ENCODE measurements around the gene ADAD2. TPM values are rescaled to one million over a fixed set of nuclear protein-coding genes. Genes with fewer than 3 reads are reported as not detected.

Gene ADAD2
- total and polyA plus RNA-seq, 12 donors = 0.12 to 11.6 (median 0.63) TPM; not detected in 3

- no peak overlapping the region for H3K4me3 ChIP-seq
- H3K9me3 ChIP-seq (replicated peaks in 1 of 3) = no peaks in the 10 kb centered on the region
- WGBS, 4 donors = 77 to 87% (median 83%) methylated on average over 10 of the region's 10 CpGs
- H3K27ac ChIP-seq = no peak overlapping the region
- H3K36me3 ChIP-seq (replicated peaks in 1 of 2) = no peaks in the 10 kb centered on the region
- intact Hi-C loops (cut with DNase I) = no loop called here
- H3K4me1 ChIP-seq (replicated peaks in 1 of 2) = no peaks in the 10 kb centered on the region
- TF ChIP-seq CTCF (IDR thresholded peaks at IDR 0.05) = no peak
- no peak for TF ChIP-seq POLR2A (IDR thresholded peaks at IDR 0.05)
- DNase-seq = no peak
- peaks cover 5% of the 10 kb centered on the region for H3K27me3 ChIP-seq
Observed at GRCh38 chr16:84245956-84246678, 55.2 kb downstream of the ADAD2 start.

DNA sequence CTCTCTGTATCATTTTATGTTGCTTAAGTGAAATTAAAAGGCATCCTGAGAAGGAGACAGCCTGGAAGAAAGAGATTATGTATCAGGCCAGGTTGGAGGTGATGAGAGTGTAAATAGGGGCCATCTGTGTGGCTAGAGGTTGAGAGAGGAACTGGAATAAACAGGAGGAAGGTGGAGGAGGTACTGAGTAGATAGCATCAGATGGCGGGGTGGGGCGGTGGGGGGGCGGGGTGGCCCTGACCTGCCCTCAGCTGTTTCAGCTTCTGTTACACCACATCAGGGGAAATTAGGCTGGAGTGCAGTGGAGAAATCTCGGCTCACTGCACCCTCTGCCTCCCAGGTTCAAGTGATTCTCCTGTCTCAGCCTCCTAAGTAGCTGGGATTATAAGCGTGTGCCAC, 55.7 kb downstream of the ADAD2 start:
- 70 to 100% (median 77%) methylated on average over 3 to 5 of the region's 5 CpGs for WGBS, 4 donors
- Histone ChIP-seq H3K4me3 (no peak overlapping the region), H3K36me3 (replicated peaks in 1 of 2) (no peaks in the 10 kb centered on the region), H3K4me1 (replicated peaks in 1 of 2) (no peaks in the 10 kb centered on the region), H3K27me3 (peaks cover 5% of the 10 kb centered on the region), H3K9me3 (replicated peaks in 1 of 3) (no peaks in the 10 kb centered on the region), H3K27ac (no peak overlapping the region)
- no peak for TF ChIP-seq CTCF (IDR thresholded peaks at IDR 0.05)
- no peak for TF ChIP-seq POLR2A (IDR thresholded peaks at IDR 0.05)
- DNase-seq = no peak
- intact Hi-C loops (cut with DNase I) = no loop called here

Other genes with a start within 250 kb of the ADAD2 start
- gene OSGIN1, start 237.9 kb upstream of the ADAD2 start, total RNA-seq = 10 to 100 TPM; 16.1 to 64.9 (median 19.6) TPM
- 10 to 100 TPM; 16.9 to 39.7 (median 18.5) TPM for gene OSGIN1, start 237.9 kb upstream of the ADAD2 start, polyA plus RNA-seq
- gene NECAB2, start 222.9 kb upstream of the ADAD2 start, total RNA-seq = 1 to 10 TPM in 1 of 9 donors, under 1 TPM in 5, not detected in 3; 0.14 to 2.1 (median 0.34) TPM
- 1 to 10 TPM in 2 of 3 donors, under 1 TPM in 1; 0.22 to 1.9 (median 1.7) TPM for gene NECAB2, start 222.9 kb upstream of the ADAD2 start, polyA plus RNA-seq
- 1 to 10 TPM in 2 of 9 donors, under 1 TPM in 2, not detected in 5; 0.55 to 1.3 (median 0.88) TPM for gene SLC38A8, start 148.4 kb upstream of the ADAD2 start, total RNA-seq
- gene SLC38A8, start 148.4 kb upstream of the ADAD2 start, polyA plus RNA-seq = under 1 TPM in 2 of 3 donors, not detected in 1; 0.07 to 0.31 TPM
- 100 to 1,000 TPM in 2 of 9 donors, 10 to 100 TPM in 7; 69.0 to 132 (median 87.7) TPM for gene MBTPS1, start 74.2 kb upstream of the ADAD2 start, total RNA-seq
- gene MBTPS1, start 74.2 kb upstream of the ADAD2 start, polyA plus RNA-seq = 10 to 100 TPM; 61.5 to 71.5 (median 65.3) TPM
- 100 to 1,000 TPM in 1 of 9 donors, 10 to 100 TPM in 8; 19.0 to 122 (median 34.1) TPM for gene HSDL1, start 46.0 kb upstream of the ADAD2 start, total RNA-seq
- 10 to 100 TPM; 18.8 to 33.5 (median 28.6) TPM for gene HSDL1, start 46.0 kb upstream of the ADAD2 start, polyA plus RNA-seq
- gene DNAAF1, start 45.8 kb upstream of the ADAD2 start, total RNA-seq = 10 to 100 TPM in 1 of 9 donors, 1 to 10 TPM in 6, under 1 TPM in 2; 0.67 to 12.0 (median 2.3) TPM
- 10 to 100 TPM in 2 of 3 donors, 1 to 10 TPM in 1; 5.3 to 17.9 (median 10.4) TPM for gene DNAAF1, start 45.8 kb upstream of the ADAD2 start, polyA plus RNA-seq
- gene TAF1C, start 4.1 kb upstream of the ADAD2 start, total RNA-seq = 10 to 100 TPM; 18.9 to 66.7 (median 38.0) TPM
- gene TAF1C, start 4.1 kb upstream of the ADAD2 start, polyA plus RNA-seq = 100 to 1,000 TPM in 1 of 3 donors, 10 to 100 TPM in 1, 1 to 10 TPM in 1; 6.4 to 205 (median 75.1) TPM
- gene KCNG4, start 48.9 kb downstream of the ADAD2 start, total RNA-seq = under 1 TPM in 5 of 9 donors, not detected in 4; under 0.01 to 0.95 (median 0.28) TPM
- 1 to 10 TPM in 1 of 3 donors, under 1 TPM in 2; 0.20 to 1.3 (median 0.46) TPM for gene KCNG4, start 48.9 kb downstream of the ADAD2 start, polyA plus RNA-seq
- 100 to 1,000 TPM in 1 of 9 donors, 10 to 100 TPM in 7, 1 to 10 TPM in 1; 9.6 to 284 (median 37.5) TPM for gene WFDC1, start 103.7 kb downstream of the ADAD2 start, total RNA-seq
- gene WFDC1, start 103.7 kb downstream of the ADAD2 start, polyA plus RNA-seq = 10 to 100 TPM; 17.8 to 69.5 (median 42.1) TPM
- 1 to 10 TPM in 1 of 9 donors, under 1 TPM in 6, not detected in 2; 0.42 to 2.2 (median 0.61) TPM for gene ATP2C2, start 177.4 kb downstream of the ADAD2 start, total RNA-seq
- gene ATP2C2, start 177.4 kb downstream of the ADAD2 start, polyA plus RNA-seq = under 1 TPM; 0.07 to 0.40 (median 0.35) TPM